Activated naive CD8-positive, alpha-beta T cell treated with anti-CD3 and anti-CD28 coated beads for 36 hours (primary cell): Measurements from ENCODE around the gene PAQR4. TPM values are rescaled to one million over a fixed set of nuclear protein-coding genes. Genes with fewer than 3 reads are reported as not detected.

ENCODE experiments used
- DNase-seq: peaks from one replicate; pipeline ENCODE4 v3.0.0; 2021
- H3K27ac Mint-ChIP-seq: one replicate; pipeline ENCODE4 v1.8.0; 2022; ENCODE audit warnings: mild to moderate bottlenecking, moderate library complexity, mixed read lengths
- H3K27me3 Mint-ChIP-seq: one replicate; pipeline ENCODE4 v1.8.0; 2022; ENCODE audit warnings: mild to moderate bottlenecking, mixed read lengths
- H3K36me3 Mint-ChIP-seq: one replicate; pipeline ENCODE4 v1.8.0; 2021; ENCODE audit warnings: mild to moderate bottlenecking, mixed read lengths
- H3K4me1 Mint-ChIP-seq: one replicate; pipeline ENCODE4 v1.8.0; 2021; ENCODE audit warnings: mixed read lengths
- H3K4me3 Mint-ChIP-seq: one replicate; pipeline ENCODE4 v1.8.0; 2022; ENCODE audit warnings: mild to moderate bottlenecking, moderate library complexity, mixed read lengths
- H3K9me3 Mint-ChIP-seq: one replicate; pipeline ENCODE4 v1.8.0; 2022; ENCODE audit warnings: mixed read lengths
- total RNA-seq, 2 experiments: library from RNA; stranded (reverse); gene quantifications; one replicate each; pipeline ENCODE4 v1.2.3, GENCODE V29; 2021

PAQR4 gene
- total RNA-seq, 2 experiments from 2014 or later, result 29.5 to 31.0 TPM

GRCh38 chr16:2954656-2955381, 14.3 kb upstream of the PAQR4 start:
- H3K4me1 Mint-ChIP-seq, result no peaks in the 10 kb centered on the region
- H3K27ac Mint-ChIP-seq, result no peak overlapping the region

GRCh38 chr16:2955438-2955778, 13.7 kb upstream of the PAQR4 start:
- Mint-ChIP-seq H3K4me1 (no peaks in the 10 kb centered on the region), H3K9me3 (no peaks in the 10 kb centered on the region), H3K27ac (no peak overlapping the region), H3K27me3 (peaks cover 18% of the 10 kb centered on the region), H3K4me3 (no peak overlapping the region), H3K36me3 (no peaks in the 10 kb centered on the region)
- no peak for DNase-seq

More at GRCh38 chr16:2954656-2955381, 14.3 kb upstream of the PAQR4 start:
- H3K9me3 Mint-ChIP-seq, result no peaks in the 10 kb centered on the region
- H3K36me3 Mint-ChIP-seq, result no peaks in the 10 kb centered on the region
- peaks cover 14% of the 10 kb centered on the region for H3K27me3 Mint-ChIP-seq
- no peak for DNase-seq
- H3K4me3 Mint-ChIP-seq, result no peak overlapping the region

GRCh38 chr16:2955779-2956578, 13.2 kb upstream of the PAQR4 start:
- H3K36me3 Mint-ChIP-seq, result no peaks in the 10 kb centered on the region
- DNase-seq, result no peak
- H3K4me3 Mint-ChIP-seq, result no peak overlapping the region
- H3K27me3 Mint-ChIP-seq, result peaks cover 18% of the 10 kb centered on the region
- no peaks in the 10 kb centered on the region for H3K9me3 Mint-ChIP-seq
- H3K4me1 Mint-ChIP-seq, result no peaks in the 10 kb centered on the region
- H3K27ac Mint-ChIP-seq, result no peak overlapping the region

- H3K36me3 Mint-ChIP-seq, result no peaks in the 10 kb centered on the region
These were observed 12.6 kb upstream of the PAQR4 start for GRCh38 chr16:2956579-2956956.

GRCh38 chr16:2959206-2959605, 9.9 kb upstream of the PAQR4 start:
- DNase-seq, result no peak
- Mint-ChIP-seq H3K27me3 (peaks cover 41% of the 10 kb centered on the region), H3K4me3 (no peak overlapping the region), H3K4me1 (peaks cover 7% of the 10 kb centered on the region), H3K27ac (no peak overlapping the region), H3K9me3 (no peaks in the 10 kb centered on the region), H3K36me3 (no peaks in the 10 kb centered on the region)

More at GRCh38 chr16:2956579-2956956, 12.6 kb upstream of the PAQR4 start:
- peaks cover 19% of the 10 kb centered on the region for H3K27me3 Mint-ChIP-seq
- no peaks in the 10 kb centered on the region for H3K4me1 Mint-ChIP-seq
- no peak overlapping the region for H3K4me3 Mint-ChIP-seq
- no peaks in the 10 kb centered on the region for H3K9me3 Mint-ChIP-seq
- H3K27ac Mint-ChIP-seq, result no peak overlapping the region
- DNase-seq, result no peak

DNA sequence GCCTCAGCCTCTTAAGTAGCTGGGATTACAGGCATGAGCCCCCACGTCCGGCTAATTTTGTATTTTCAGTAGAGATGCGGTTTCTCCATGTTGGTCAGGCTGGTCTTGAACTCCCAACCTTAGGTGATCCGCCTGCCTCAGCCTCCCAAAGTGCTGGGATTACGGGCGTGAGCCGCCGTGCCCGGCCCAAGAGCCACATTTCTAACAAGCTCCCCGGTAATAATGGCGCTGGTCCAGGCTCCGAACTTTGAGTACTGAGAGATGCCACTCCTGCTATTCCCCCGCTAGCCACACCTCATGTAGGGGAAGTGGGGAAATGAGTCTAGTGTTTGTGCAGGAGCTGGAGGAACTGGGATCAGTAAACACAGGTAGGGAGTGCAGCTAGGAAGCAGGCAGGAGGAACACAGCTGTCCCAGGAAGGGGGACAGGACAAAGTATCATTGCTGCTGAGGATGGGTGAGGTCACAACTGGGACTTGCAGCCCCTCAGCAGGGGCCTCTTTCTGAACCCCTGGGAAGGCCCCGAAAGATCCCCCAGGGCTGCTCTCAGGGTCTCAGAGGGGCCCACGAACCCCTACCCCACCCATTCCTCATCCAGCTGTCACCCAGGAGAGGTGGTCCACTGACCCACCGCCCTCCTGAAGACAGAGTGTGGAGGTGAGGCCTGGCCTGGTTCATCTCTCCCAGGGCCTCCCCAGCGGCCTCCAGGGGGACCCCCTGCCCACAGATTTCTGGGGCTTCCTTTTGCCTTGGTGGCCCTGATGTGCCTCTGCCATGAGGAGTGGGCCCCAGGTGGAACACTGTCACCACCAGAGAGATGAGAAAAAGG, 8.8 kb upstream of the PAQR4 start:
- H3K9me3 Mint-ChIP-seq, result no peaks in the 10 kb centered on the region
- no peaks in the 10 kb centered on the region for H3K36me3 Mint-ChIP-seq
- peaks cover 11% of the 10 kb centered on the region for H3K4me1 Mint-ChIP-seq
- H3K27me3 Mint-ChIP-seq, result peaks cover 50% of the 10 kb centered on the region
- H3K4me3 Mint-ChIP-seq, result no peak overlapping the region
- no peak for DNase-seq
- H3K27ac Mint-ChIP-seq, result no peak overlapping the region

DNA sequence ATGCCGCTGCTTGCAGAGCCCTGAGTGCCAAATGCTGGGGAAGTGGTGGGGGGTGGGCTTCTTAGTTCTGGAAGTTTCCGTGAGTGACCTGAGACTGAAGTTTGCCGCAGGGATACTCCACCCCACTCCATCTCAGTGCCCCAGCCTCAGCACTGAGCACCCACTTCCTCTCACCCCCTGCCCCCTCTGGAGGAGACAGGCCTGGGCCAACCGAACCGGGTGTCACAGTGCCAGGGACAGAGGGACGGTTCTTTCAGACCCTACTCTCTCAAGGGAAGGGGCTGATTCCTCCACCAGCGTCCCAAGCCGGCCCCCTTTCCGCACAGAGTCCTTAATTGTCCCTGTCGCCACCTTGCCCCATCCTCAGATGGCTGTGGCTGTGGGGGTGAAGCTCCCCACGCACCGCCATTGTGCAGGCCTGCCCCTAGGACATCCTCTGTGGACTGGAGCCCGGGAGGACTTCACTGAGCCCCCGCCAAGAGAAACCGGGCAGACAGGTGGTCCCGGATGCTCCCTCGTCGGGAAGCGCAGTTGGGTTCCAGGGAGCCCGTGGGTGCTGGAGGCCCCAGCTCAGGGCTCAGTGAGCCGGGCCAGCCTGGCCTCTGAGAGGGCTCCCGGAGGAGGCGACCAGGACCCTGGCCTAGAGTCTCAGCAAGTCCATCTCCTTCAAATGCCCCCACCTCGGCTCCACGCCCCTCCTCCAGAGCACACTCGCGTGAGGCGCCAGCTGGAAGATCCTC, 6.6 kb upstream of the PAQR4 start:
- Mint-ChIP-seq H3K4me3 (no peak overlapping the region), H3K27me3 (peaks cover 48% of the 10 kb centered on the region), H3K4me1 (peaks cover 15% of the 10 kb centered on the region), H3K36me3 (no peaks in the 10 kb centered on the region), H3K9me3 (no peaks in the 10 kb centered on the region), H3K27ac (no peak overlapping the region)
- DNase-seq, result no peak

GRCh38 chr16:2963074-2963722, 6.0 kb upstream of the PAQR4 start:
- H3K36me3 Mint-ChIP-seq, result peaks cover 1% of the 10 kb centered on the region
- no peak for DNase-seq
- no peak overlapping the region for H3K27ac Mint-ChIP-seq
- H3K9me3 Mint-ChIP-seq, result no peaks in the 10 kb centered on the region
- H3K27me3 Mint-ChIP-seq, result peaks cover 52% of the 10 kb centered on the region
- H3K4me1 Mint-ChIP-seq, result peaks cover 18% of the 10 kb centered on the region
- peak overlapping the region; percentile 73 for H3K4me3 Mint-ChIP-seq

GRCh38 chr16:2963723-2964474, 5.2 kb upstream of the PAQR4 start, which contains the start of gene KREMEN2:
Gene KREMEN2, plus strand, starts transcription at chr16:2964275. Its CDS starts 246 bp downstream, at chr16:2964521.
- Mint-ChIP-seq H3K27ac (no peak within 1 kb of the TSS), H3K9me3 (no peaks in the 10 kb centered on the region), H3K4me3 (peak within 1 kb of the TSS; percentile 73), H3K36me3 (peaks cover 2% of the 10 kb centered on the region), H3K4me1 (peaks cover 24% of the 10 kb centered on the region), H3K27me3 (peaks cover 57% of the 10 kb centered on the region)
- DNase-seq, result peak; percentile 54

DNA sequence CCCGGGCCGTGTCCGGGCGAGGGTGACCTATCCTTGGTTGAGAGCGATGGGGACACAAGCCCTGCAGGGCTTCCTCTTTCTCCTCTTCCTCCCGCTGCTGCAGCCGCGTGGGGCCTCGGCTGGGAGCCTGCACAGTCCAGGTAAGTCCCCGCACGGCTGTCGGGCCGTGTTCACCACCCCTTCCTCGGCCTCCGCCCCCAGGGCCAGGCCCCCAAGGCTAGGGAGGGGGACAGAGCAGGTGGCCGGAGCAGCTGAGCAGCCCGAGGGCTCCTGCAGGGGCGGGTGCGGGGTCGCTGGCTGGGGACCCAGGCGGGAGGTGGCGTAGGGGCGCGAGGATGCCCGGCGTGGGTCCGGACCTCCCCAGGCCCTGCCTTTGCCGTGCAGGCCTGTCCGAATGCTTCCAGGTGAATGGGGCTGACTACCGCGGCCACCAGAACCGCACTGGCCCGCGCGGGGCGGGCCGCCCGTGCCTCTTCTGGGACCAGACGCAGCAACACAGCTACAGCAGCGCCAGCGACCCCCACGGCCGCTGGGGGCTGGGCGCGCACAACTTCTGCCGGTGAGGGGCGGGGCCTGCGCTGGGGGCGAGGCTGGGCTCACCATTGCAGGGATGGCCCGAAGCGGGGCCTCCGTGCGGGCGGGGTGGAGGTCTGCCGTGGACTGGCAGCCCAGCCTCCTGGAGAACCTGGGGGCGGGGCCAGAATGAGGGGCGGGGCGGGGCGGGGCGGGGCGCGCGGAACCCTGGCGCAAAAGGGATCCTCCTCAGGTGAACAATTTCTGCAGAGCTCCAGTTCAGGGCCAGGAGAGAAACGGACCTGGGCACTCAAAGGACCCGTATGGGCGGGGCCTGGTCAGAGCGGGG, 4.4 kb upstream of the PAQR4 start:
- H3K27me3 Mint-ChIP-seq, result peaks cover 57% of the 10 kb centered on the region
- peaks cover 2% of the 10 kb centered on the region for H3K36me3 Mint-ChIP-seq
- H3K4me1 Mint-ChIP-seq, result peaks cover 24% of the 10 kb centered on the region
- H3K4me3 Mint-ChIP-seq, result no peak overlapping the region
- peak; percentile 83 for DNase-seq
- H3K27ac Mint-ChIP-seq, result no peak overlapping the region
- no peaks in the 10 kb centered on the region for H3K9me3 Mint-ChIP-seq

DNA sequence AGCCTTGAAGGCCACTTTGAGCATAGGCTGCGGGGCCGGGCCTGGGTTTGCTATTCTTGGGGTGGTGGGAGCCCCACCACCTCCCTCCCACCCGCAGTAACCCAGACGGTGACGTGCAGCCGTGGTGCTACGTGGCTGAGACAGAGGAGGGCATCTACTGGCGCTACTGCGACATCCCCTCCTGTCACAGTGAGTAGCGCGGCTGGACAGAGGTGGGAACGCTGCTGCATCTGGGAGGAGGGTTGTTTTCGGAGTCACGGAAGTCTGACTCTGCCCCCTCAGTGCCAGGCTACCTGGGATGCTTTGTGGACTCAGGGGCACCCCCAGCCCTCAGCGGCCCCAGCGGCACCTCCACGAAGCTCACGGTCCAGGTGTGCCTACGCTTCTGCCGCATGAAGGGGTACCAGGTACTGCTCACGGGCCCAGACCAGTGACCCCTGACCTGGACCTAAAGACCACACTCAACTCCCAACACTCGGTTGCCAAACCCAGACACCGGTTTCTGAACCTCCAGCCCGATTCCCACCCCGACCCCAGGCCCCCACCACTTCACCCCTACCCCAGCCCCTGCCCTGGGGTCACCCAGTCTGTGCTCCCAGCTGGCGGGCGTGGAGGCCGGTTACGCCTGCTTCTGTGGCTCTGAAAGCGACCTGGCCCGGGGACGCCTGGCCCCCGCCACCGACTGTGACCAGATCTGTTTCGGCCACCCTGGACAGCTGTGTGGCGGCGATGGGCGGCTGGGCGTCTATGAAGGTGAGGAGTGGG, 2.9 kb upstream of the PAQR4 start:
- Mint-ChIP-seq H3K27ac (no peak overlapping the region), H3K9me3 (no peaks in the 10 kb centered on the region), H3K4me3 (no peak overlapping the region), H3K27me3 (peaks cover 60% of the 10 kb centered on the region), H3K4me1 (peaks cover 30% of the 10 kb centered on the region), H3K36me3 (peaks cover 11% of the 10 kb centered on the region)
- no peak for DNase-seq

DNA sequence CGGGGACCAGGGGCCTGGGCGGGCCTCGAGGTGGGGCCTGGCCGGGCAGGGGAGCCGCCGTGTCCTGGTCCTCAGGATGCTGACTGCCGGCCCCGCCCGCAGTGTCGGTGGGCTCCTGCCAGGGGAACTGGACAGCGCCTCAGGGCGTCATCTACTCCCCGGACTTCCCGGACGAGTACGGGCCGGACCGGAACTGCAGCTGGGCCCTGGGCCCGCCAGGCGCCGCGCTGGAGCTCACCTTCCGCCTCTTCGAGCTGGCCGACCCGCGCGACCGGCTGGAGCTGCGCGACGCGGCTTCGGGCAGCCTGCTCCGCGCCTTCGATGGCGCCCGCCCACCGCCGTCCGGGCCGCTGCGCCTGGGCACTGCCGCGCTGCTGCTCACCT, 2.3 kb upstream of the PAQR4 start:
- no peaks in the 10 kb centered on the region for H3K9me3 Mint-ChIP-seq
- H3K4me1 Mint-ChIP-seq, result peaks cover 30% of the 10 kb centered on the region
- H3K4me3 Mint-ChIP-seq, result no peak overlapping the region
- H3K27me3 Mint-ChIP-seq, result peaks cover 57% of the 10 kb centered on the region
- peak; percentile 34 for DNase-seq
- H3K36me3 Mint-ChIP-seq, result peaks cover 11% of the 10 kb centered on the region
- H3K27ac Mint-ChIP-seq, result no peak overlapping the region
